NCI-H128 (cell line): Measurements from ENCODE around the gene UPF3A.
"Not testable (repeated sequence)": the region's sequence is repeated elsewhere in the genome, so short reads cannot be mapped to it uniquely, and the experiment has no call there.

ENCODE experiments used
- DNase-seq: peaks from one replicate; lab custom pipeline; 2025; ENCODE audit not compliant: unreplicated experiment; lab: John Stamatoyannopoulos, UW

UPF3A gene

DNA sequence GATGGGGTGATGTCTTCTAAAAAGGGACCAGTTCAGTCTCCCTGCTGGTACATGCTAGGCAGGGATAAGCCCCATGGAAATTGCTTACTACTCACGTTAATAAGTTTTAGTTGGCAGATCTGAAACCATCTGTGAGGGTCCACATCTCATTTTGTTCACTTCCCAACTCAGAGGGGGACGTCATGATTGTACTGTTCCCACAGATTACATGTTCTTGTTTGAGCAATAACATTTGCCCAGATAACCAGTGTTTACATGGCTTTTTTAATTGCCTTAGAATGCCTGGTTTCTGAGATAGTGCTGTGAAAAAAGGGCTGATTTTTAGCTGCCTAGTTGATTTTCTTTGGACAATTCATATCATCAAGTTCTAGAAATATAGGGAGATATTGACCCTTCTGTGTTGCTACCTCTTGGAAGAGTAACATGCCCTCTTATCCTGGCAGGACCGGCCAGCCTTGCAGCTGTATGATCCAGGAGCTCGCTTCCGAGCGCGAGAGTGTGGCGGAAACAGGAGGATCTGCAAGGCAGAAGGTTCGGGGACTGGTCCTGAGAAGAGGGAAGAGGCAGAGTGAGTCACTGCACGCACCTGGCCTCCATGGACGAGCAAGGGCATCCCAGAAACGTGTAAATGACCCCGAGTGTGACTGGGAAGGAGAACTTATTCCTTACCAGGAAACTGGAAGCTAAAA, 23.1 kb downstream of the UPF3A start:
- no peak for DNase-seq

DNA sequence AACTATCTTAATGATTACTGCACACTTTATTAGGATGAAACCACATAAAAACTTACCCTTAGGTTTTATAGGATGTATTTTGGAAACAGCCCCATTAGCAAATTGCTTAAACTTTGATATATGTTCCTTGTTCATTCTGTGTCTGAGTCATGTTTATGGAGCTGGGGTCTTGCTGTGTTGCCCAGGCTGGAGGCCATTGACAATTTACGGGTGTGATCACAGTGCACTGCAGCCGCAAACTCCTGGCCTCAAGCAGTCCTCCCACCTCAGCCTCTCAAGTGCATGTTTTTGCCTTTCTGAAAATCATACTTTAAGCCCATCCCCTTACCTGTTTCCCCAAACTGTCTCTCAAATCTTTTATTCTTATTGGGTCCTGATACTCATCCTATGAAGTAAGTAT, 27.7 kb downstream of the UPF3A start:
- DNase-seq: no peak

DNA sequence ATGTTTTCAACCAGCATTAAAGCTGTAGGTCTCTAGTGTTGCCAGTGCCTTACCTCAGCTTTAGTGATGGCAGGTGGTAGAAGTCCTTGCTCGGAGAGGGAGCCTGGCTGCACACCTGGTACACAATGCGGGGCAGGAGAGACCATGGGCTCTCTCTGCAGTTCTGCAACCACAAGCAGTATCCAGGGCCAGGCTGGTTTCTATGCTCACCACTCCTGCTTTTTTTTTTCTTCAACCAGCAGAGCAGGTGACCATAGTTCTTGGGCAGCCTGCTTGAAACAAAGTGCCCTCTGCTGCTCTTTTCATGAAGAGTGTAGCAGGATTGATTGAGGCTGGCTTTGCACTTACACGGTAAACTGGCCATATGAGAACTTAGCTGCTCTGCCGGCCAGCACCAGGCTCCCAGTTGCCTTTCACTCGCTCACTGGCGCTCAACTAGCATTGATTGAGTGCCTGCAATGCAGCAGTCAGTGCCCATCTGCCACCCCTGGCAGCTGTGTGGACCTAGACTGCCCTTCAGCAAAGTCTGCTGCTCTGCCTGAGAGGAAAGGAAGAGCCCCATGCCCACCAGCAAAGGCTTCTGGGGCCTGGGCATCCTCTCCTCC, 28.5 kb downstream of the UPF3A start:
- DNase-seq: no peak

DNA sequence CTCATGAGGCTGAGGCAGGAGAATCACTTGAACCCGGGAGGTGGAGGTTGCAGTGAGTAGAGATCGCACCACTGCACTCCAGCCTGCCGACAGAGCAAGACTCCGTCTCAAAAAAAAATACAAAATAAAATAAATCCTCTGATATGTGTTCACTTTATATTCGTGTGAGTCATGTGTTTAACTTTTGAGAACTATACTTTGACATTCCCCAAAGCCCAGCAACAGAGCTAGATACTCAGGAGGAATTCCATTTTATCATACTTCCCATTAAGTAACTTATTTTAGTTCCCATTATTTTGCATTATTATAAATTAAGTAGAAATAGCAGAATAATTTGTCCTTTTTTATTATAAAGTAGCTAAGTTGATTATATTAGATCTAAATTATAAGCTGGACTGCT, 29.6 kb downstream of the UPF3A start:
- DNase-seq: no peak

DNA sequence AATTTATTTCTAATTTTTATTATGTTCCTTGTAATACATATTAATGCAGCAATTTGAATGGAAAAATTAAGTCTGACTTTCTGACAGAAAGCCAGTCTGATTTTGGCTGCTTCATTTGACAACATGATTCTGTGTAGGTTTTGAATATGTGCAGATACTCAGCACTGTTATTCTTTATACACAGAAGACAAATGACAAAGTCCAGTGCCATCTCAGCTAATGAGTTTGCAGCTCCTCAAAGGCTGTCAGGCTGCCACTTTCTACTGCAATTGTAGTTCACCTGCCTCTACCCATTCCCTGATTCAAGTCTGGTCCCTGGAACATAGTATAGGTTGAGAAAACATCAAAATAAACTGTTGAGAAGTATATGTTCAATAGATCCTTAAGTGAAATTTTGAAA, 30.0 kb downstream of the UPF3A start:
- no peak for DNase-seq

DNA sequence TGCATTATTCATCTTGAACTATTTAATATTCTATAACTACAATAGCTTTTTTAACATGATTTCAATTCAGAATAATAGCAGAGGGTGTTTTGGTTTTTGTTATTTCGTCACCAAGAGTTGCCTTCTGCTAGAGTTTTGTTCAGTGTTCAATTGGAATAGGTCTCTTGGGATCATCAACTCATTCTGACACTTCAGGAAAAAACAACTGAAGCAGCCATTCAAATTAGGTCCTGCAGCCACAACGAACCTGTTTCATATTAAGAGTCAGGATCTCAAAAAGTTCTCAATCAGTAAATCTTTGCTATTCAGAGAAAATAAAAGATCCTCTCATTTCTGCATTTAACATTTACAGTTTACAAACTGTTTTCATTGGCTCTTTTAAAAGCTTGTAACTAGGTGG, 30.5 kb downstream of the UPF3A start:
- no peak for DNase-seq

DNA sequence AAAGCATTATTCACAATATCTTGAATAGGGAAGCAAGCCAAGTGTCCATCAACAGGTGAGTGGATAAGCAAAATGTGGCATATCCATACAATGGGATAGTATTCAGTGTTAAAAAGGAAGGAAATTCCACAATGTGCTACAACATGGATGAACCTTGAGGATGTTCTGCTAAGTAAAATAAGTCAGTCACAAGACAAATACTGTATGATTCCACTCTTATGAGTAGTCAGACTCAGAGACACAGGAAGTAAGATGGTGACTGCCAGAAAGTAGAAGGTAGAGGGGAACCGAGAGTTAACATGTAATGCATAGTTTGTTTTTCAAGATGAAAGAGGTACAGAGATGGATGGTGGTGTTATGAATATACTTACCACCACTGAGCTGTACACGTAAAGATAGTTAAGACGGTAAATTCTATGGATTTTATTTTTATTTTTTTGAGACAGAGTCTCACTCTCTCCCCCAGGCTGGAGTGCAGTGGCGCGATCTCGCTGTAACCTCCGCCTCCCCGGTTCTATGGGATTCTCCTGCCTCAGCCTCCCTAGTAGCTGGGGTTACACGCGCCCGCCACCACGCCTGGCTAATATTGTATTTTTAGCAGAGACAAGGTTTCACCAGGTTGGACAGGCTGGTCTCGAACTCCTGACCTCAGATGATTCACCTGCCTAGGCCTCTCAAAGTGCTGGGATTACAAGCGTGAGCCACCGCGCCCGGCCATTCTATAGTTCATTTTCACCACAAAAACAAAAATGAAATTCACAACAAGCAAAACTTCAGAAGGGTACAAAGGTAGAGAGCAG, 31.9 kb downstream of the UPF3A start:
- DNase-seq: no peak

DNA sequence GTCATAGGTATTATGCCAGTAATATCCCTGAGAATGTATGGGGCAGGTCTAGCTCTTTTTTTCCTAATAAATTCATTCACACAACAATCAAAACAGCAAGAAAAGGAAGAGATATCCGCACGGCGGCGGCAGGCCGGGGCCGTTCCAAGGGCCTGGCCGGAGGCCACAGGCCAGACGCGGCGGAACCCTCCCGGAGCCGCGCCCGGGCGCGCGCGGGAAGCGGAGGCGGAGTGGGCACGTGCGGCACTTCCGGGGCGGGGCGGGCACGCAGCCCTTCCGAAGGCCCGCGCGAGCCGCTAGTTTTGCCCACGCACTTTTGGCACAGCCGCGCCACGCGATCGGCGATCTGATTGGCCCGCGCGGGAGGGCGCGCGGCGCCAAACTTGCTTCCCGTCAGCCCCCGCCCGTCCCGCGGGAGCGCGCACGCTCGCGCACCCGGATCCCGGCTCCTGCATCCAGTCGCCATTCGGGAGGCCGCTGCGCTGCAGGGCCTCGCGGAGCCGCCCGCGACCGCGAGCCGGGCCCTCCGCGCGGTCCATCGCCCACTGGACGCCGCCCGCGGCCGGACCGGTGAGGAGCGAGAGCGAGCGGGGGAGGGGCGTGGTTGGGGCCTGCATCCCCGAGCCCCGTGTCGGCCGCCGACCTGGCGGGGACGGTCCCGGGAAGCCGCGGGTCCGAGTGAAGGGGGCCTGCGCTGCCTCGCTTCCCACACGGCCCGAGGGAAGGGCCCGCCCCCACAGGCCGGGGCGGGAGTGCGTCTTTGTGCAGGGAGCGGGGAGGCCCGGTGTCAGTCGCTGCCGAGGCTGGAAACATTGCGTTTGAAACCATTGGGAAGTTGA, 32.9 kb downstream of the UPF3A start, which contains the start of gene CHAMP1:
CHAMP1 (plus strand) TSS at position 430 of the 839 bp plus-strand sequence. CDS start 9,340 bp downstream, outside the sequence.
- peak; percentile 81 for DNase-seq

DNA sequence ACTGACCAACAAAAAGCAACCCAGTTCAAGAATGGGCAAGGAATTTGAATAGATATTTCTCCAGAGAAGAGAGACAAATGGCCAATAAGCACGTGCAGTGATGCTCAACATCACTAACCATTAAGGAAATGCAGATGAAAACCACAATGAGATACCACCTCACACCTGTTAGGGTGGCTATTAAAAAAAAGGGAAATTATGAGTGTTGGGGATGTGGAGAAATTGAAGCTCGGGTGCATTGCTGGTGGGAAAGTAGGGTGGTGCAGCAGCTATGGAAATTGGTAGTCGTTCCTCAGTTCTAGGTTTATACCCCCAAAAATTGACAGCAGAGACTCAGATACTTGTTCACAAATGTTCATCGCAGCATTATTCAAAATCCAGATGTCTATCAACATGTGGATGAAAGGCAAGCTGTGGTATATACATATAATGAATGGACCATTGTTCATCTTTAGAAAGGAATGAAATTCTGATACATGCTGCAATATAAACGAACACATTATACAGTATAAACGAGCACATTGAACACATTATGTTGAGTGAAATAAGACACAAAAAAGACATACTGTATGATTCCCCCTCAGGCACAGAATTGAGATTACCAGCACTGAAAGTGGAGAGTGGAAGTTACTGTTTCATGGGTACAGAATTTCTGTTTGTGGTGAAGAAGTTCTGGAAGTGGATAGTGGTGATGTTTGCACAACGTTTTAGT, 33.8 kb downstream of the UPF3A start:
- no peak for DNase-seq

DNA sequence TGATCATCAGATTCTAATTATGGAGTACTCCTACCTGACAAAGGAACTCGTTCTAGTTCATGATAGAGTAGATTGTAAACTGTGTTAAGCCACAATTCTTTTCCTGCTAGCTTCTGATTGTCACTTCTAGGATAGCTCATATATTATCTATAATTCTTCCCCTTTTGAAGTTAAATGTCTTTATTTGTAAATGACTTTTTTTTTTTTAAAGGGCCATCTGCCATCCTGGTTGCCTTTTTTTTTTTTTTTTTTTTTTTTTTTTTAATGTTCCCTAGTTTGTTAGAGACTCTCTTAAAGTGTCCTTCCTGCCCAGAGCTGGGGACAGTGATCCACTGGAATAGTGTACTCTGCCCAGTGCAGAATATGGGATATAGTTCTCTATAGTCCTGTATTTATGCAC, 37.2 kb downstream of the UPF3A start:
- no peak for DNase-seq

DNA sequence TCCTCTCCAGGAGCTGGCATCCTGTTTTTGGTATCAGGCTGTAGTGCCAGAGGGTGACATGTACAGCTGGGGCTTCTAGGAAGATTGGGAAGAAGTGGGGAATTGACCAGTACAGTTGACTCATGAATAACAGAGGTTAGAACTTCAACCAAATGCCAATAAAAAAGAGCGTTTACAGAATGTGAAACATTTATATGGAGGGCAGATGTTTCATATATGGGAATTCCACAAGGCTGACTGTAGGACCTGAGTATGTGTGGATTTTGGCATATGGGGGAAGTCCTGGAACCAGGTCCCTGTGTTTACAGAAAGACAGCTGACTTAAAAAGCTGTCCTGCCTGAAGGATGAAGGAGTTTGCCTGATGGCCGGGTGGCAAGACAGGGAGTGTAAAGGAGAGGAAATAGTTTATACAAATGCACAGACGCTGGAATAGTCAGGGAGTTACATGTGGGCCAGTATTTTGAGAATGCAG, 38.1 kb downstream of the UPF3A start:
- DNase-seq: no peak

DNA sequence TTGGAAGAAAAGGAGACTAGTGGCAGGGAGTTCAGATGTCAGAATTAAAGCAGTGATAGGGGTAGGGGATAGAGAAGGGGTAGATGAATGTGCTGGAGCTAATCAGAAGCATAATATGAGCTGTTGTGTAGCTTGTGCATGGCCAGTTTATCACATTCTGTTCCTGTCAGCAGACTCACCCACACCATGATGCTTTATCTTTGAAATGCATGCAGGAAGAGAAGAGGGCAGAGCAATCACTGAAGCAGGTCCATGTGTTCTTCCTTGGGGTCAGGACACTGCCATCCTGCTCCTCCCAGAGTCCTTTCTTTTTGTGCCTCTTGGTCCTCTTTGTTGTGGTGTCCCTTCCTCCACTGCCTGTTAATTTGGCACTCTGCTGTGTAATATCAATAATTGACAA, 38.7 kb downstream of the UPF3A start:
- no peak for DNase-seq

DNA sequence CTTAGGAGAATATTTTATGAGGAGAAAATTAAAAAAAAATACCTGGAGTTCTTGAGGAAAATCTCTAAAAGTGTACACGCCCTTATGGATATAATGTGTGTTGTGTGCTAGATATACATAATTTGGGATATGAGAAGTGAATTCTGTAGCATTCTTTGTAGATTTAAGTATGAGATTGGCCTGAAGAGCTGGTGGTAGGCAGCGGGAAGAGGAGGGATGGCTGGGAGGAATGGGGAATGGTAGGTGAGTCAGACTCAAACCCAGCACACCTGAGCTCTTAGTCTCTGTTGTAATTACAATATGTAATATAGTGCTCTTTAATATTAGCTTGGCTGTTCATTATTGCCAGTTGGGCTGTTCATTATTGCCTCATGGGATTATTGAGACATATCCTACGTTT, 39.9 kb downstream of the UPF3A start:
- no peak for DNase-seq

DNA sequence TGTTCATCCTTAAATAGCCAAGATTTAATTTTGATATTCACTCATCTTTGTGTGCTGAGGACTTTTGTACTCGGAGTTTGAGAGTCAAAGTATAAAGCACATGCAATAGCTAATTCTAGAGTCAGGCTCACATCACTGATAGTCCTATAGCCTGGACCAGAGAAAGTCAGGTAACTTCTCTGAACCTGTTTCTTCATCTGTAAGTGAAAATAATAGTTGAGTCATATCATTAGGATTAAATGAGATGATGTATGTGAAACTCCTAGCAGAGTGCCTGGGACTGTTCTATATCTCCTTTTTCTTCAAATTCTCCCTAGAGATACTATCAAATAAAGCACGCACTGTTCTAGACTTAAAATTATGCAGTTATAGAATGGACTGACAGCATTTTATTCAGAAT, 41.9 kb downstream of the UPF3A start:
- no peak for DNase-seq

DNA sequence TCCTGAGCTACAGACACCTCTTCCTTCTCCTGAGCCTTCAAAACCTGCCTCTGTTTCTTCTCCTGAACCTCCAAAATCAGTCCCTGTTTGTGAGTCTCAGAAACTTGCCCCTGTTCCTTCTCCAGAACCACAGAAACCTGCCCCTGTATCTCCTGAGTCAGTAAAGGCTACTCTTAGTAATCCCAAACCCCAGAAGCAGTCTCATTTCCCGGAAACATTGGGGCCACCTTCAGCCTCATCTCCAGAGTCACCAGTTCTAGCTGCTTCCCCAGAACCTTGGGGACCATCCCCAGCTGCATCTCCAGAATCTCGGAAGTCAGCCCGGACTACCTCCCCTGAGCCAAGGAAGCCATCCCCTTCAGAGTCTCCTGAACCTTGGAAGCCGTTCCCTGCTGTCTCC, 42.9 kb downstream of the UPF3A start:
- DNase-seq: no peak

DNA sequence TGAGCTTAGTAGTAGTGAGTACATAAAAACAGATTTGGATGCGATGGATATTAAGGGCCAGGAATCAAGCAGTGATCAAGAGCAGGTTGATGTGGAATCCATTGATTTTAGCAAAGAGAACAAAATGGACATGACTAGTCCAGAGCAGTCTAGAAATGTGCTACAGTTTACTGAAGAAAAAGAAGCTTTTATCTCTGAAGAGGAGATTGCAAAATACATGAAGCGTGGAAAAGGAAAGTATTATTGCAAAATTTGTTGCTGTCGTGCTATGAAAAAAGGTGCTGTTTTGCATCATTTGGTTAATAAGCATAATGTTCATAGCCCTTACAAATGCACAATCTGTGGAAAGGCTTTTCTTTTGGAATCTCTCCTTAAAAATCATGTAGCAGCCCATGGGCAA, 44.3 kb downstream of the UPF3A start:
- no peak for DNase-seq

DNA sequence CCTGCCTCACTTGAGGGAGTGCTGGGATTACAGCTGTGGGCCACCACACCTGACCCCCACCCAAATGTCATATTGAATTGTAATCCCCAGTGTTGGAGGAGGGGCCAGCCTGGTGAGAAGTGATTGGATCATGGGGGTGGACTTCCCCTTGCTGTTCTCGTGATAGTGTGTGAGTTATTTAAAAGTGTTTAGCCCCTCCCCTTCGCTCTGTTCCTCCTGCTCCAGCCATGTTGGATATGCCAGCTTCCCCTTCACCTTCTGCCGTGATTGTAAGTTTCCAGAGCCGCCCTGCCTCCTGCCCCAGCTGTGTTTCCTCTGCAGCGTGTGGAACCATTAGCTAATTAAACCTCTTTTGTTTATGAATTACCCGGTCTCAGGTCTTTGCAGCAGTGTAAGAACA, 46.6 kb downstream of the UPF3A start:
- no peak for DNase-seq

DNA sequence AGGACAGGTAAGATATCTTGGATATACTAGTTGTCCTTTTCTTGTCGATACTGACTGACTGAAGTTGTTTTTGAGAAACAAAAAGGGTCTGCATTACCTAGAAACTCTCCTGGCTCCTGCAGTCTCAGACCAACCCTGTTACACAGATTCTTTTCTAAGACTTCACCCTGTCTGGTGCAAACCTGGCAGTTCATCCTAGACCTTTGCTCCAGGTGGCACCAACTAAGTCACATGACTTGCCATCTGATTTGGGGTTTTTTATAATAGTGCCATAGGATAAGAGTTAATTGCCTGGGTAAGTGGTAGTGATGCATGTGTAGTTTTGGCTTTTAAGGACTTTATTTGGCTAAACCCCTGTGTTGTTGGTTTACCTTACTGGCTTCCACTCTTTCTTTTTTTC, 47.2 kb downstream of the UPF3A start:
- no peak for DNase-seq

DNA sequence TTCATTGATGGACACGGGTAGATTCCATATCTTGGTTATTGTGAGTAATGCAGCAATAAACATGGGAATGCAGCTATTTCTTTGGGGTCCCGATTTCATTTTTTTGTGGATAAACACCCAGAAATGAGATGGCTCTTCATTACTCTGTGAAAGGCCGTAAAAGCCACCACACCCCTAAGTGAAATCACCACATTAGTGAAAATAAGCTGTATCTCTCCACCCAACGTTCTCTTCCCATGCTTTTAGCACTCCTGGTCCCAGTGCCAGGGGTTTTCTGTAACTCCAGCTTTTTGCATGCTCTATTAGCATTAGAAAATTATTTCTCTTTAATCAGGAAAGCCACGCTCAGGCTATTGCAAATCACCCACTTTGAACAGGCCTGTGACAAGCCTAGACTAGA, 48.7 kb downstream of the UPF3A start:
- DNase-seq: no peak

DNA sequence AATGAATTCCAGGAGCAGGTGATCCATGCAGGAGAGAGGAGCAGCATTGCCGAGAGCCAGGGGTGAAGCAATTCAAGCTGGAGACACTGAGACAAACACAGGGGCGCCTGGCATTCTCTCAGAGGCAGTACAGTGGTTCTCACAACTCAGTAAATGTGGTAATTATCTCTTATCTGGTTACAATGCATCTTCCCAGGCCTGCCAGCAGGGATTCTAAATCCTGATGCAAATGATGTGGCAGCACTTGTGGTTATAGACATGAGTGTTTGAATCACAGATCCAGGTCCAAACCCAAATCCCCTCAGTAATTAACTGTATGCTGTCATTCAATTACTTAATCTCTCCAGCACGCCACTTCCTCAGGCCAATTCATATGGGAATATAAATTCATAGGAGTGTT, 52.5 kb downstream of the UPF3A start:
- not testable (repeated sequence) for DNase-seq
